Measurements from ENCODE around the gene NXPH1. TPM values are rescaled to one million over a fixed set of nuclear protein-coding genes. Genes with fewer than 3 reads are reported as not detected.

Gene NXPH1
- total and polyA plus RNA-seq, 2 experiments from 2014 or later: 0.45 to 3.0 TPM

GRCh38 chr7:8413600-8413999 is 19.8 kb upstream of the NXPH1 start (continued):
- TF ChIP-seq REST (IDR thresholded peaks at IDR 0.05; ENCODE audit: unreplicated experiment) (no peak), POLR2AphosphoS5 (IDR thresholded peaks at IDR 0.05; ENCODE audit: low read depth) (no peak), EZH2phosphoT487 (IDR thresholded peaks at IDR 0.05; ENCODE audit: unreplicated experiment) (no peak), CTCF (conservative IDR thresholded peaks at IDR 0.05; ENCODE audit: low read depth in 2 of 2) (no peak), NANOG (IDR thresholded peaks at IDR 0.05; ENCODE audit: borderline replicate concordance) (no peak)

GRCh38 chr7:8418629-8419245 is 14.7 kb upstream of the NXPH1 start:
- no peaks in the 10 kb centered on the region for H3K9me3 Mint-ChIP-seq
- no peaks in the 10 kb centered on the region for H3F3A ChIP-seq (replicated peaks; ENCODE audit: low read depth)
- no peak overlapping the region for H3K27ac ChIP-seq (ENCODE audit: low read depth)
- H3K4me3 Mint-ChIP-seq: no peak overlapping the region
- no peaks in the 10 kb centered on the region for H3K79me2 ChIP-seq (replicated peaks; ENCODE audit: insufficient read depth)
- no peaks in the 10 kb centered on the region for H3K27me3 ChIP-seq (ENCODE audit: insufficient read depth)
- H3K4me1 Mint-ChIP-seq: peaks cover 2% of the 10 kb centered on the region; the same call in 2 of the 3 replicates
- peaks cover 11% of the 10 kb centered on the region; the same call in 1 of the 2 replicates for H3K9me2 ChIP-seq (ENCODE audit: insufficient read depth)
- no peak overlapping the region for H3K4me3 ChIP-seq
- H3K27ac Mint-ChIP-seq: no peak overlapping the region
- no peaks in the 10 kb centered on the region for H3K4me1 ChIP-seq (ENCODE audit: insufficient read depth)
- H4K20me1 ChIP-seq (replicated peaks; ENCODE audit: insufficient read depth): no peaks in the 10 kb centered on the region
- ATAC-seq: peak; percentile 87
- no peak overlapping the region for H2AFZ ChIP-seq
- H3K27me3 Mint-ChIP-seq (ENCODE audit: insufficient read depth, low read depth, poor library complexity): no peaks in the 10 kb centered on the region
- DNase-seq (ENCODE audit: low spot score): peak; percentile 90
- no peak overlapping the region for H3K4me2 ChIP-seq
- H3K36me3 ChIP-seq (ENCODE audit: insufficient read depth): no peaks in the 10 kb centered on the region
- TF ChIP-seq CTCF (conservative IDR thresholded peaks at IDR 0.05; ENCODE audit: low read depth in 2 of 2) (peak; percentile 81 to 93), JUNB (IDR thresholded peaks at IDR 0.05; ENCODE audit: unreplicated experiment) (no peak)
- no peaks in the 10 kb centered on the region for H3K36me3 Mint-ChIP-seq (ENCODE audit: low read depth)
